Astrocyte (in vitro differentiated cells and primary cell): Measurements from ENCODE around the gene AMBP. TPM values are rescaled to one million over a fixed set of nuclear protein-coding genes. Genes with fewer than 3 reads are reported as not detected.

Experiments
- DNase-seq: peaks from one replicate; pipeline ENCODE4 v3.0.0-alpha.2; 2010; ENCODE audit warnings: low read depth
- FAIRE-seq: peaks from 2 replicates; lab custom pipeline; 2011; peaks lifted over from hg19 to GRCh38; lab: Jason Lieb, UNC
- H2AFZ ChIP-seq: 2 replicates; pipeline ENCODE4 v1.6.0; 2012; ENCODE audit warnings: low read depth, low read length, inconsistent platforms
- H3K27ac ChIP-seq: 2 replicates; pipeline ENCODE4 v1.5.1; 2011; ENCODE audit warnings: low read depth, low read length, inconsistent platforms
- H3K27me3 ChIP-seq: 2 replicates; pipeline ENCODE4 v1.6.0; 2011; ENCODE audit warnings: low read length, inconsistent platforms; ENCODE audit not compliant: insufficient read depth
- H3K36me3 ChIP-seq: 2 replicates; pipeline ENCODE4 v1.5.1; 2011; ENCODE audit warnings: low read length, inconsistent platforms; ENCODE audit not compliant: insufficient read depth
- H3K4me1 ChIP-seq: 2 replicates; pipeline ENCODE4 v1.5.1; 2011; ENCODE audit warnings: low read length, inconsistent platforms; ENCODE audit not compliant: insufficient read depth
- H3K4me2 ChIP-seq: 2 replicates; pipeline ENCODE4 v1.6.0; 2012; ENCODE audit warnings: low read length, inconsistent platforms
- H3K4me3 ChIP-seq: 2 replicates; pipeline ENCODE4 v1.5.1; 2011; ENCODE audit warnings: low read depth, mild to moderate bottlenecking, low read length, inconsistent platforms; ENCODE audit not compliant: insufficient read depth
- H3K79me2 ChIP-seq: 2 replicates; pipeline ENCODE4 v1.6.0; 2012; ENCODE audit warnings: mild to moderate bottlenecking, low read length, inconsistent platforms; ENCODE audit not compliant: insufficient read depth
- H3K9ac ChIP-seq: 2 replicates; pipeline ENCODE4 v1.6.0; 2012; ENCODE audit warnings: mild to moderate bottlenecking, low read length, inconsistent platforms
- H3K9me3 ChIP-seq: 2 replicates; pipeline ENCODE4 v1.5.1; 2012; ENCODE audit warnings: low read depth, mild to moderate bottlenecking, low read length, inconsistent platforms; ENCODE audit not compliant: insufficient read depth
- H4K20me1 ChIP-seq: 2 replicates; pipeline ENCODE4 v1.6.0; 2012; ENCODE audit warnings: low read length, inconsistent platforms; ENCODE audit not compliant: insufficient read depth
- H3K27ac Mint-ChIP-seq: one replicate; pipeline ENCODE4 v1.8.0; 2021; ENCODE audit warnings: mild to moderate bottlenecking, mixed read lengths; ENCODE audit not compliant: unreplicated experiment
- H3K27me3 Mint-ChIP-seq: one replicate; pipeline ENCODE4 v1.8.0; 2021; ENCODE audit warnings: low read depth, mixed read lengths; ENCODE audit not compliant: unreplicated experiment
- H3K36me3 Mint-ChIP-seq: one replicate; pipeline ENCODE4 v1.8.0; 2021; ENCODE audit warnings: low read depth, mixed read lengths; ENCODE audit not compliant: unreplicated experiment
- H3K4me1 Mint-ChIP-seq: one replicate; pipeline ENCODE4 v1.8.0; 2021; ENCODE audit warnings: low read depth, mixed read lengths; ENCODE audit not compliant: unreplicated experiment
- H3K4me3 Mint-ChIP-seq: one replicate; pipeline ENCODE4 v1.8.0; 2021; ENCODE audit warnings: mild to moderate bottlenecking, moderate library complexity, mixed read lengths; ENCODE audit not compliant: unreplicated experiment
- H3K9me3 Mint-ChIP-seq: one replicate; pipeline ENCODE4 v1.8.0; 2021; ENCODE audit warnings: mild to moderate bottlenecking, mixed read lengths; ENCODE audit not compliant: unreplicated experiment
- EZH2 ChIP-seq: IDR thresholded peaks from 2 replicates; pipeline ENCODE4 v1.6.1; 2012; ENCODE audit warnings: mild to moderate bottlenecking, low read length, inconsistent platforms; ENCODE audit not compliant: insufficient read depth
- total RNA-seq: library from RNA; stranded (reverse); gene quantifications from 2 replicates; pipeline ENCODE4 v1.2.1, GENCODE V29; 2021
- TF ChIP-seq, protein P1 (sequence below): IDR thresholded peaks from 2 replicates; pipeline ENCODE4 v1.5.1; 2011; ENCODE audit warnings: low read depth, mild to moderate bottlenecking, inconsistent platforms, low read length, moderate library complexity; ENCODE audit not compliant: insufficient read depth

AMBP gene
- total RNA-seq, 1 donor from 2014 or later: not detected

DNA sequence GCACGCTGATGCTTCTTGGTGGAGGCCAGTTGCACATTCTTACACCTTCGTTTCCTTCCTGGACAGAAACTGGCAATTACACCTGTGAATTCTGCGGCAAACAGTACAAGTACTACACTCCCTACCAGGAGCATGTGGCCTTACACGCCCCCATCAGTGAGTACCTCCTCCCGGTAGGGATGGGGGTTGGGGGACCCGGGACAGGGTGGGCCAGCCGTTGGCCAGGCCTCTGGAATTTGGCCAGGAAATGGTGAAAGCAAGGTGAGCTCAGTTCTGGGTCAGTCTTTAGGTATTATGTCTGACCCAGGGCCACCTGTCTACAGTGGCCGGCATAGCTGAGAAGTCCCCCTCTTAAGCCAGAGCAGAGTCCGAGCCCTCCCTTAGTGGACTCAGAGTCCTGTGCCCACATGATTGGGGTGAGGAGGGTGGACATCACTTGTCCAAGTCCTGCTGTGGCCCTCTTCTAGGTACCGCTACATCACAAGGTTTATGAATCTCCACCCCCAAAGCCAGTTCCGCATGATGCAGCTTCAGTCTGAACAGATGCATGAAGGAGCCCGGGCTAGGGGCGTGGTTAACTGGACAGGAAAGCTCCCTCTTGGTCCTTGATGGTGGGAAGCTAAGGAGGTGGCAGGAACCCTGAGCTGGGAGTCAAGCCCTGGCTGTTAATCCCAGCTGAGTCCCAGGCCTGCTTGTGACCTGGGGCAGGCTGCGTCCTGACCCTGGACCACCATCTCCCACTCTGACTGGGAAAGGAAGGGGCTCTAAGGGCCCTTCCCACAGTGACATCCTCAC lies 61.3 kb downstream of the AMBP start:
- H3K36me3 ChIP-seq: peaks cover 7% of the 10 kb centered on the region
- Mint-ChIP-seq H3K36me3 (peaks cover 31% of the 10 kb centered on the region), H3K9me3 (no peaks in the 10 kb centered on the region), H3K27ac (no peak overlapping the region), H3K4me3 (no peak overlapping the region), H3K27me3 (no peaks in the 10 kb centered on the region), H3K4me1 (no peaks in the 10 kb centered on the region)
- no peaks in the 10 kb centered on the region for H3K9me3 ChIP-seq
- no peak overlapping the region for H3K9ac ChIP-seq
- H3K4me3 ChIP-seq: no peak overlapping the region
- H3K27me3 ChIP-seq: no peaks in the 10 kb centered on the region
- no peaks in the 10 kb centered on the region for H3K79me2 ChIP-seq
- DNase-seq (no peak), FAIRE-seq (no peak)
- TF ChIP-seq EZH2: no peak
- TF ChIP-seq, protein P1, sequence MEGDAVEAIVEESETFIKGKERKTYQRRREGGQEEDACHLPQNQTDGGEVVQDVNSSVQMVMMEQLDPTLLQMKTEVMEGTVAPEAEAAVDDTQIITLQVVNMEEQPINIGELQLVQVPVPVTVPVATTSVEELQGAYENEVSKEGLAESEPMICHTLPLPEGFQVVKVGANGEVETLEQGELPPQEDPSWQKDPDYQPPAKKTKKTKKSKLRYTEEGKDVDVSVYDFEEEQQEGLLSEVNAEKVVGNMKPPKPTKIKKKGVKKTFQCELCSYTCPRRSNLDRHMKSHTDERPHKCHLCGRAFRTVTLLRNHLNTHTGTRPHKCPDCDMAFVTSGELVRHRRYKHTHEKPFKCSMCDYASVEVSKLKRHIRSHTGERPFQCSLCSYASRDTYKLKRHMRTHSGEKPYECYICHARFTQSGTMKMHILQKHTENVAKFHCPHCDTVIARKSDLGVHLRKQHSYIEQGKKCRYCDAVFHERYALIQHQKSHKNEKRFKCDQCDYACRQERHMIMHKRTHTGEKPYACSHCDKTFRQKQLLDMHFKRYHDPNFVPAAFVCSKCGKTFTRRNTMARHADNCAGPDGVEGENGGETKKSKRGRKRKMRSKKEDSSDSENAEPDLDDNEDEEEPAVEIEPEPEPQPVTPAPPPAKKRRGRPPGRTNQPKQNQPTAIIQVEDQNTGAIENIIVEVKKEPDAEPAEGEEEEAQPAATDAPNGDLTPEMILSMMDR: no peak
- H4K20me1 ChIP-seq: no peaks in the 10 kb centered on the region
- H2AFZ ChIP-seq: no peak overlapping the region
- H3K4me1 ChIP-seq: no peaks in the 10 kb centered on the region
- H3K27ac ChIP-seq: no peak overlapping the region
- no peak overlapping the region for H3K4me2 ChIP-seq

DNA sequence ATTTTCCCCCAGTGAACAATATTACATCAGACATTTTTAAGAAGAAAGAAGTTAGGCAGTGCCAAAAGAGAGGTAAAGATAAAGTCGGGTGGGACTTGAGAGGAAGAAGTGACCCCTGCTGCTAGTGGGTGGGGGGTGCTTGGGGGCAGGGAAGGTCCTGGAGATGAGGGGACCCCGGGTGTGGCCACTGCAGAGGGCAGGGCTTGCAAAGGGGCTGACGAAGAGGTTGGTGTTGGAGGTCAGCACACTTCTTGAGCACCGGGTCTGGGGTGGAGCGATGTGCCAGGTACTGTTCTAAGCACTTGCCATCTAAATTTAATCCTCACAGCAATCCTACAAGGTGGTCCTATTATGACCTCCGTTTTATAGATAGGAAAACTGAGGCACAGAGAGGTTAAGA lies 62.0 kb downstream of the AMBP start:
- Mint-ChIP-seq H3K4me1 (no peaks in the 10 kb centered on the region), H3K4me3 (no peak overlapping the region), H3K27ac (no peak overlapping the region), H3K9me3 (no peaks in the 10 kb centered on the region), H3K27me3 (no peaks in the 10 kb centered on the region), H3K36me3 (peaks cover 34% of the 10 kb centered on the region)
- H3K9ac ChIP-seq: no peak overlapping the region
- no peaks in the 10 kb centered on the region for H3K27me3 ChIP-seq
- no peak overlapping the region for H2AFZ ChIP-seq
- H3K4me3 ChIP-seq: no peak overlapping the region
- H3K4me2 ChIP-seq: no peak overlapping the region
- DNase-seq: no peak
- no peaks in the 10 kb centered on the region for H3K4me1 ChIP-seq
- no peaks in the 10 kb centered on the region for H4K20me1 ChIP-seq
- H3K79me2 ChIP-seq: no peaks in the 10 kb centered on the region
- H3K27ac ChIP-seq: no peak overlapping the region
- no peaks in the 10 kb centered on the region for H3K9me3 ChIP-seq
- no peak for FAIRE-seq
- H3K36me3 ChIP-seq: peaks cover 10% of the 10 kb centered on the region
- no peak for TF ChIP-seq EZH2
- TF ChIP-seq, protein P1: no peak

DNA sequence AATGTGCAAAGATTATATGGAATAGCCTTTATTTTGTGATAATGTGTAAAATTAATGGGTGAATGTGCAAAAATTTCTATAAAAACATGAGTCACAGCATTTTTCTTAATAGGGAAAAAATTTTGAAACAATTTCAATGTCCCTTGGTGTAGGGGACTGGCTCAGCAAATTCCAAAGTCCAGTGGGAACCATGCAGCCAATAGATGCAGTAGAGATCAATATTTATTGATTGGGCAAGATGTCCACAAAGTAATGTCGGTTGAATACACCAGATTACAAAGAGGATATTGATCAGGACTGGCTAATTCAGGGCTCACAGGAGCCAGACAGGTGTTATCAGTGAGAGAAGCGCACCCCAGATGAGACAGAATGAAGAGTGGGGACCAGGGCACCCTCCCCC lies 62.5 kb downstream of the AMBP start:
- no peak overlapping the region for H3K27ac Mint-ChIP-seq
- no peak for FAIRE-seq
- peaks cover 10% of the 10 kb centered on the region for H3K36me3 ChIP-seq

More for the DNA sequence above, 62.5 kb downstream of the AMBP start:
- Mint-ChIP-seq H3K9me3 (no peaks in the 10 kb centered on the region), H3K27me3 (no peaks in the 10 kb centered on the region), H3K4me1 (no peaks in the 10 kb centered on the region), H3K36me3 (peaks cover 38% of the 10 kb centered on the region), H3K4me3 (no peak overlapping the region)
- DNase-seq: no peak
- no peaks in the 10 kb centered on the region for H3K27me3 ChIP-seq
- no peak overlapping the region for H2AFZ ChIP-seq
- H3K4me1 ChIP-seq: no peaks in the 10 kb centered on the region
- no peak for TF ChIP-seq EZH2
- TF ChIP-seq, protein P1: no peak
- no peaks in the 10 kb centered on the region for H3K9me3 ChIP-seq
- H3K27ac ChIP-seq: no peak overlapping the region
- no peaks in the 10 kb centered on the region for H4K20me1 ChIP-seq
- H3K4me2 ChIP-seq: no peak overlapping the region
- H3K9ac ChIP-seq: no peak overlapping the region
- no peaks in the 10 kb centered on the region for H3K79me2 ChIP-seq
- no peak overlapping the region for H3K4me3 ChIP-seq
